Measurements from ENCODE around the gene GPBAR1. TPM values are rescaled to one million over a fixed set of nuclear protein-coding genes. Genes with fewer than 3 reads are reported as not detected.

The GPBAR1 gene
- under 1 TPM; 0.29 to 0.38 TPM for total RNA-seq

- CTCF ChIA-PET: interaction anchor here (1.7 kb wide), 1 partner anchor 9 kb away, joined by 4 read pairs; no protein-coding TSS in a partner anchor
- POLR2A ChIA-PET: no interaction called here
Measured at GRCh38 chr2:218260742-218261422, at the start of gene GPBAR1. Gene GPBAR1 (plus strand): TSS chr2:218261015. CDS start chr2:218262725, 1,710 bp downstream.

GRCh38 chr2:218214116-218214515, 46.7 kb upstream of the GPBAR1 start:
- ChIA-PET CTCF (no interaction called here), POLR2A (no interaction called here)

- CTCF ChIA-PET: interaction anchor here (1.4 to 1.6 kb wide), 2 partner anchors 21 to 180 kb away, joined by 3 read pairs; no protein-coding TSS in a partner anchor
- POLR2A ChIA-PET: interaction anchor here (0.8 to 0.9 kb wide), 2 partner anchors 13 to 15 kb away, joined by 4 to 12 read pairs; no protein-coding TSS in a partner anchor
Measured at GRCh38 chr2:218216336-218216673, 44.5 kb upstream of the GPBAR1 start.

GRCh38 chr2:218216674-218217359, 44.0 kb upstream of the GPBAR1 start, which contains the start of gene ARPC2:
Gene ARPC2 (plus strand): TSS chr2:218217189. CDS start chr2:218217471, 282 bp downstream.
- POLR2A ChIA-PET: interaction anchor here (0.8 to 0.9 kb wide), 2 partner anchors 12 to 14 kb away, joined by 4 to 12 read pairs; no protein-coding TSS in a partner anchor
- CTCF ChIA-PET: interaction anchor here (1.4 to 1.6 kb wide), 2 partner anchors 20 to 179 kb away, joined by 3 read pairs; no protein-coding TSS in a partner anchor

- ChIA-PET POLR2A (interaction anchor here (5.6 kb wide), 1 partner anchor 12 kb away, joined by 30 read pairs; no protein-coding TSS in a partner anchor), CTCF (interaction anchor here (1.4 kb wide), 1 partner anchor 20 kb away, joined by 3 read pairs; no protein-coding TSS in a partner anchor)
Measured at GRCh38 chr2:218217360-218218267, 43.2 kb upstream of the GPBAR1 start.

GRCh38 chr2:218218268-218219185, 42.3 kb upstream of the GPBAR1 start:
- CTCF ChIA-PET: interaction anchor here (0.6 to 1.9 kb wide), 3 partner anchors 27 to 75 kb away, joined by 3 to 5 read pairs (median 4); no protein-coding TSS in a partner anchor
- POLR2A ChIA-PET: interaction anchor here (5.6 kb wide), 1 partner anchor 11 kb away, joined by 30 read pairs; no protein-coding TSS in a partner anchor

GRCh38 chr2:218219934-218220333, 40.9 kb upstream of the GPBAR1 start:
- ChIA-PET CTCF (interaction anchor here (1.2 to 2.5 kb wide), 3 partner anchors 10 to 50 kb away, joined by 3 to 11 read pairs (median 5); no protein-coding TSS in a partner anchor), POLR2A (interaction anchor here (0.7 to 5.6 kb wide), 4 partner anchors 10 to 64 kb away, joined by 3 to 30 read pairs (median 4); no protein-coding TSS in a partner anchor)

GRCh38 chr2:218221000-218221399, 39.8 kb upstream of the GPBAR1 start:
- CTCF ChIA-PET: interaction anchor here (1.1 to 2.5 kb wide), 4 partner anchors 9 to 51 kb away, joined by 3 to 11 read pairs (median 3); no protein-coding TSS in a partner anchor
- POLR2A ChIA-PET: interaction anchor here (1.3 to 5.6 kb wide), 2 partner anchors 9 to 63 kb away, joined by 3 to 30 read pairs; no protein-coding TSS in a partner anchor

- POLR2A ChIA-PET: interaction anchor here (5.6 kb wide), 1 partner anchor 7 kb away, joined by 30 read pairs; no protein-coding TSS in a partner anchor
- CTCF ChIA-PET: interaction anchor here (1.0 kb wide), 1 partner anchor 47 kb away, joined by 3 read pairs; the partner anchor contains the start of genes AAMP and PNKD
Measured at GRCh38 chr2:218223046-218223445, 37.8 kb upstream of the GPBAR1 start.

GRCh38 chr2:218224186-218224585, 36.6 kb upstream of the GPBAR1 start:
- ChIA-PET CTCF (no interaction called here), POLR2A (no interaction called here)

GRCh38 chr2:218226903-218227302, 33.9 kb upstream of the GPBAR1 start:
- CTCF ChIA-PET: no interaction called here
- POLR2A ChIA-PET: interaction anchor here (0.6 kb wide), 2 partner anchors 11 to 69 kb away, joined by 3 to 10 read pairs; no protein-coding TSS in a partner anchor

- CTCF ChIA-PET: interaction anchor here (1.6 to 2.9 kb wide), 2 partner anchors 8 to 13 kb away, joined by 4 to 11 read pairs; no protein-coding TSS in a partner anchor
- POLR2A ChIA-PET: interaction anchor here (1.5 to 4.0 kb wide), 2 partner anchors 8 to 12 kb away, joined by 12 to 30 read pairs; no protein-coding TSS in a partner anchor
Measured at GRCh38 chr2:218228366-218229090, 32.3 kb upstream of the GPBAR1 start.

GRCh38 chr2:218229239-218229638, 31.6 kb upstream of the GPBAR1 start:
- CTCF ChIA-PET: interaction anchor here (0.8 to 2.9 kb wide), 5 partner anchors 8 to 171 kb away, joined by 3 to 11 read pairs (median 4); partner anchors contain the start of gene CTDSP1
- POLR2A ChIA-PET: interaction anchor here (1.5 to 4.0 kb wide), 2 partner anchors 9 to 13 kb away, joined by 12 to 30 read pairs; no protein-coding TSS in a partner anchor

GRCh38 chr2:218229851-218230250, 31.0 kb upstream of the GPBAR1 start:
- CTCF ChIA-PET: interaction anchor here (0.8 to 2.9 kb wide), 6 partner anchors 9 to 170 kb away, joined by 3 to 11 read pairs (median 4); partner anchors contain the start of gene CTDSP1

GRCh38 chr2:218230882-218231281, 29.9 kb upstream of the GPBAR1 start:
- CTCF ChIA-PET: interaction anchor here (1.1 to 2.9 kb wide), 4 partner anchors 10 to 56 kb away, joined by 3 to 11 read pairs (median 5); no protein-coding TSS in a partner anchor
- POLR2A ChIA-PET: interaction anchor here (0.6 to 4.0 kb wide), 3 partner anchors 11 to 249 kb away, joined by 4 to 30 read pairs (median 4); partner anchors contain the start of gene ARPC2

More at GRCh38 chr2:218229851-218230250, 31.0 kb upstream of the GPBAR1 start:
- POLR2A ChIA-PET: interaction anchor here (1.5 to 4.0 kb wide), 2 partner anchors 10 to 13 kb away, joined by 12 to 30 read pairs; no protein-coding TSS in a partner anchor

GRCh38 chr2:218233543-218233942, 27.3 kb upstream of the GPBAR1 start:
- ChIA-PET POLR2A (no interaction called here), CTCF (interaction anchor here (1.3 kb wide), 1 partner anchor 24 kb away, joined by 5 read pairs; no protein-coding TSS in a partner anchor)

Data from activated CD8-positive, alpha-beta memory T cell treated with anti-CD3 and anti-CD28 coated beads for 36 hours (primary cell).